IMR-90 (cell line): ENCODE measurements around the gene SLC30A2. TPM values are rescaled to one million over a fixed set of nuclear protein-coding genes. Genes with fewer than 3 reads are reported as not detected.

Source experiments
- ATAC-seq: fragments of 200-7000 bp; cut with Tn5 transposase; 2 replicates; pipeline ENCODE4 v1.9.1; 2020; ENCODE audit warnings: low read depth, mild to moderate bottlenecking, moderate library complexity
- BruUV-seq: library from RNA; stranded (reverse); fragments of 400-500 nt; replicated peaks from 2 replicates; lab custom pipeline; 2021; lab: Mats Ljungman, UMichigan
- CTCF ChIA-PET: fragments of 300-600 bp; formaldehyde crosslinking; extraction: SDS; loops from one replicate; lab custom pipeline; 2021; ENCODE audit warnings: antibody characterized with exemption; lab: Yijun Ruan, JAX
- POLR2A ChIA-PET: fragments of 300-600 bp; sonication (Branson Sonifier 250); formaldehyde crosslinking; loops from one replicate; lab custom pipeline; 2022; ENCODE audit warnings: antibody characterized with exemption; ENCODE audit not compliant: unreplicated experiment; lab: Charles Lee
- DNase-seq: peaks from one replicate; pipeline ENCODE4 v3.0.0; 2013
- H2AFZ ChIP-seq: replicated peaks from 2 replicates; pipeline ENCODE3; 2013; ENCODE audit warnings: low read length, mild to moderate bottlenecking; ENCODE audit not compliant: poor library complexity
- H2AK5ac ChIP-seq: 2 replicates; pipeline ENCODE4 v1.6.1; 2013; ENCODE audit warnings: low read depth, low read length, inconsistent platforms
- H2AK9ac ChIP-seq: replicated peaks from 2 replicates; pipeline ENCODE3; 2013; ENCODE audit warnings: mild to moderate bottlenecking, low read depth, low read length, moderate library complexity; ENCODE audit not compliant: poor library complexity
- H2BK120ac ChIP-seq: 2 replicates; pipeline ENCODE4 v1.6.1; 2013; ENCODE audit warnings: low read depth, low read length, inconsistent platforms
- H2BK15ac ChIP-seq: 3 replicates; pipeline ENCODE4 v1.6.1; 2013; ENCODE audit warnings: low read depth, low read length, inconsistent platforms
- H2BK20ac ChIP-seq: 2 replicates; pipeline ENCODE4 v1.6.1; 2013; ENCODE audit warnings: low read depth, mild to moderate bottlenecking, inconsistent platforms, low read length, moderate library complexity
- H2BK5ac ChIP-seq: 2 replicates; pipeline ENCODE4 v1.6.1; 2013; ENCODE audit warnings: mild to moderate bottlenecking, low read depth, low read length, inconsistent platforms; ENCODE audit not compliant: poor library complexity, severe bottlenecking
- H3K14ac ChIP-seq: replicated peaks from 2 replicates; pipeline ENCODE4 v1.6.1; 2013; ENCODE audit warnings: low read depth, low read length, inconsistent platforms
- H3K18ac ChIP-seq: 2 replicates; pipeline ENCODE4 v1.6.1; 2013; ENCODE audit warnings: low read depth, low read length, control low read depth
- H3K23ac ChIP-seq: 2 replicates; pipeline ENCODE4 v1.6.1; 2013; ENCODE audit warnings: low read depth, low read length, inconsistent platforms
- H3K27ac ChIP-seq: 2 replicates; pipeline ENCODE4 v1.5.1; 2013; ENCODE audit warnings: mild to moderate bottlenecking, control low read depth, low read length; ENCODE audit not compliant: insufficient read depth
- H3K27me3 ChIP-seq: 2 replicates; pipeline ENCODE4 v1.6.1; 2013; ENCODE audit warnings: low read length; ENCODE audit not compliant: control insufficient read depth, insufficient read depth
- H3K36me3 ChIP-seq: 2 replicates; pipeline ENCODE4 v1.6.1; 2013; ENCODE audit warnings: low read length, mixed read lengths; ENCODE audit not compliant: control insufficient read depth, insufficient read depth
- H3K4ac ChIP-seq: 2 replicates; pipeline ENCODE4 v1.6.1; 2013; ENCODE audit warnings: low read depth, low read length, inconsistent platforms
- H3K4me1 ChIP-seq: 2 replicates; pipeline ENCODE4 v1.6.1; 2013; ENCODE audit warnings: low read length, mixed read lengths; ENCODE audit not compliant: control insufficient read depth, insufficient read depth
- H3K4me2 ChIP-seq: 2 replicates; pipeline ENCODE4 v1.6.1; 2013; ENCODE audit warnings: low read depth, mild to moderate bottlenecking, control low read depth, low read length, moderate library complexity
- H3K4me3 ChIP-seq: 2 replicates; pipeline ENCODE4 v1.5.1; 2013; ENCODE audit warnings: low read depth, mild to moderate bottlenecking, control low read depth, low read length, moderate library complexity; ENCODE audit not compliant: insufficient read depth
- H3K56ac ChIP-seq: 2 replicates; pipeline ENCODE4 v1.6.1; 2013; ENCODE audit warnings: low read length, inconsistent platforms; ENCODE audit not compliant: insufficient read depth; ENCODE audit errors: extremely low read depth
- H3K79me1 ChIP-seq, 2 experiments: 2 replicates each; pipeline ENCODE4 v1.6.1; 2013; ENCODE audit warnings: low read length in 2 of 2, inconsistent platforms in 1 of 2, low read depth in 1 of 2
- H3K9ac ChIP-seq: 2 replicates; pipeline ENCODE4 v1.6.1; 2013; ENCODE audit warnings: low read depth, low read length, control low read depth
- H3K9me1 ChIP-seq: 2 replicates; pipeline ENCODE4 v1.6.1; 2013; ENCODE audit warnings: low read length, inconsistent platforms; ENCODE audit not compliant: insufficient read depth
- H3K9me3 ChIP-seq: 2 replicates; pipeline ENCODE4 v1.6.1; 2013; ENCODE audit warnings: low read length; ENCODE audit not compliant: control insufficient read depth, insufficient read depth
- H4K20me1 ChIP-seq: 2 replicates; pipeline ENCODE4 v1.6.1; 2013; ENCODE audit warnings: low read length, inconsistent platforms; ENCODE audit not compliant: insufficient read depth
- H4K5ac ChIP-seq: 2 replicates; pipeline ENCODE4 v1.6.1; 2013; ENCODE audit warnings: mild to moderate bottlenecking, low read depth, low read length, control low read depth
- H4K8ac ChIP-seq, 2 experiments: 2 replicates each; pipeline ENCODE4 v1.6.1; 2013; ENCODE audit warnings: low read depth in 2 of 2, low read length in 2 of 2, control low read depth in 1 of 2, inconsistent platforms in 1 of 2
- H4K91ac ChIP-seq: 2 replicates; pipeline ENCODE4 v1.6.1; 2013; ENCODE audit warnings: low read depth, low read length, inconsistent platforms; ENCODE audit not compliant: insufficient read depth
- ELK1 ChIP-seq: fragments of 150-350 bp; IDR thresholded peaks from 2 replicates; pipeline ENCODE4 v1.6.1; 2016; ENCODE audit warnings: low read depth, mild to moderate bottlenecking, low read length, moderate library complexity, borderline replicate concordance
- FOS ChIP-seq: fragments of 150-350 bp; IDR thresholded peaks from 2 replicates; pipeline ENCODE4 v1.6.1; 2016; ENCODE audit warnings: low read depth, low read length
- MAZ ChIP-seq: IDR thresholded peaks from 2 replicates; pipeline ENCODE4 v1.6.1; 2012; ENCODE audit warnings: low read depth, mild to moderate bottlenecking, low read length, improper control_type of control experiment, moderate library complexity, borderline replicate concordance
- MXI1 ChIP-seq: IDR thresholded peaks from 2 replicates; pipeline ENCODE4 v1.6.1; 2012; ENCODE audit warnings: low read depth, mild to moderate bottlenecking, low read length, moderate library complexity, borderline replicate concordance
- NFE2L2 ChIP-seq: fragments of 150-350 bp; IDR thresholded peaks from 2 replicates; pipeline ENCODE4 v1.6.1; 2016; ENCODE audit warnings: low read depth, mild to moderate bottlenecking, low read length
- SMC3 ChIP-seq: fragments of 150-350 bp; IDR thresholded peaks from 2 replicates; pipeline ENCODE4 v1.6.1; 2016; ENCODE audit warnings: low read depth, mild to moderate bottlenecking, antibody characterized with exemption, low read length, moderate library complexity
- USF2 ChIP-seq: fragments of 150-350 bp; IDR thresholded peaks from 2 replicates; pipeline ENCODE4 v1.6.1; 2017; ENCODE audit warnings: mild to moderate bottlenecking, antibody characterized with exemption, low read length, low read depth
- WGBS, 2 experiments: methylation state at CpG; one replicate each; pipeline versions ENCODE4 v1.1.5 to v1.1.7; 2013; ENCODE audit warnings: missing lambda C conversion rate in 2 of 2; ENCODE audit not compliant: insufficient read length in 1 of 2; ENCODE audit errors: extremely low coverage in 2 of 2; 5-methylcytosine and 5-hydroxymethylcytosine counted together
- dilution Hi-C: fragments of 300-500 bp; cut with HindIII; formaldehyde crosslinking; loops from one replicate; pipeline ENCODE4 v1.14.3; 2018; ENCODE audit warnings: low sequenced_read_pairs; ENCODE audit not compliant: unreplicated experiment
- in situ Hi-C: fragments of 300-500 bp; cut with MboI; formaldehyde crosslinking; loops from 3 replicates; pipeline ENCODE4 v1.14.3; 2019; ENCODE audit warnings: low sequenced_read_pairs, inconsistent platforms, mixed read lengths
- intact Hi-C: fragments of 100-400 bp; cut with micrococcal nuclease; formaldehyde crosslinking; loops from 2 replicates; pipeline ENCODE4 v1.10.0; 2022
- polyA plus RNA-seq, 3 experiments: library from polyadenylated mRNA; depleted of rRNA; stranded (reverse); fragments of >200 nt; gene quantifications; 2 replicates each; pipeline ENCODE4 v1.2.3, GENCODE V29; 2012; ENCODE audit warnings: low replicate concordance in 1 of 3
- total RNA-seq: library from RNA; depleted of rRNA; stranded (reverse); fragments of >200 nt; gene quantifications from 2 replicates; pipeline ENCODE4 v1.2.3, GENCODE V29; 2012

The SLC30A2 gene
- total and polyA plus RNA-seq, 2 of the 4 experiments (the other 2 are of a cell fraction): not detected

- Histone ChIP-seq H3K79me1 (no peaks in the 10 kb centered on the region), H3K23ac (no peak overlapping the region), H3K18ac (no peak overlapping the region), H2BK5ac (no peak overlapping the region), H3K56ac (no peak overlapping the region), H4K91ac (no peak overlapping the region), H2BK20ac (no peak overlapping the region), H3K9ac (no peak overlapping the region), H3K27ac (no peak overlapping the region), H3K4me1 (peaks cover 20% of the 10 kb centered on the region), H4K8ac (no peak overlapping the region), H3K4me2 (no peak overlapping the region), H4K5ac (no peak overlapping the region), H3K14ac (no peak overlapping the region), H2BK15ac (no peak overlapping the region), H2AK5ac (no peak overlapping the region), H2BK120ac (no peak overlapping the region), H2AK9ac (no peak overlapping the region), H3K27me3 (peaks cover 2% of the 10 kb centered on the region; the same call in 1 of the 2 replicates), H2AFZ (no peak overlapping the region), H3K9me1 (peaks cover 4% of the 10 kb centered on the region), H3K4ac (no peak overlapping the region), H3K36me3 (no peaks in the 10 kb centered on the region), H3K9me3 (no peaks in the 10 kb centered on the region), H3K4me3 (no peak overlapping the region), H4K20me1 (no peaks in the 10 kb centered on the region)
- no peak for TF ChIP-seq USF2
- no peak for TF ChIP-seq MAZ
- no peak for TF ChIP-seq FOS
- TF ChIP-seq NFE2L2: no peak
- TF ChIP-seq MXI1: no peak
- TF ChIP-seq ELK1: no peak
- TF ChIP-seq SMC3: no peak
- ChIA-PET POLR2A (interaction anchor here (0.7 kb wide), 1 partner anchor 102 kb away, joined by 4 read pairs; no protein-coding TSS in a partner anchor), CTCF (interaction anchor here (2.0 kb wide), 1 partner anchor 13 kb away, joined by 5 read pairs; no protein-coding TSS in a partner anchor)
- dilution Hi-C loops (no loop called here), intact Hi-C loops (no loop called here), in situ Hi-C loops (no loop called here)
- 83% methylated on average over 4 of the region's 13 CpGs; no CpG with 5 or more reads in 1 of the 2 experiments for WGBS, 2 experiments
- no TSS peak for BruUV-seq
- ATAC-seq: no peak
- DNase-seq: no peak
These were observed 22.9 kb downstream of the SLC30A2 start for GRCh38 chr1:26023009-26023408.
